ENCODE results near the gene ZC3H10. TPM values are rescaled to one million over a fixed set of nuclear protein-coding genes. Genes with fewer than 3 reads are reported as not detected.

ZC3H10 gene
- total and polyA plus RNA-seq, 2 of the 13 experiments (the other 11 are each of a cell fraction or from before 2014, with no cell fraction given), result 0.70 to 2.3 TPM

DNA sequence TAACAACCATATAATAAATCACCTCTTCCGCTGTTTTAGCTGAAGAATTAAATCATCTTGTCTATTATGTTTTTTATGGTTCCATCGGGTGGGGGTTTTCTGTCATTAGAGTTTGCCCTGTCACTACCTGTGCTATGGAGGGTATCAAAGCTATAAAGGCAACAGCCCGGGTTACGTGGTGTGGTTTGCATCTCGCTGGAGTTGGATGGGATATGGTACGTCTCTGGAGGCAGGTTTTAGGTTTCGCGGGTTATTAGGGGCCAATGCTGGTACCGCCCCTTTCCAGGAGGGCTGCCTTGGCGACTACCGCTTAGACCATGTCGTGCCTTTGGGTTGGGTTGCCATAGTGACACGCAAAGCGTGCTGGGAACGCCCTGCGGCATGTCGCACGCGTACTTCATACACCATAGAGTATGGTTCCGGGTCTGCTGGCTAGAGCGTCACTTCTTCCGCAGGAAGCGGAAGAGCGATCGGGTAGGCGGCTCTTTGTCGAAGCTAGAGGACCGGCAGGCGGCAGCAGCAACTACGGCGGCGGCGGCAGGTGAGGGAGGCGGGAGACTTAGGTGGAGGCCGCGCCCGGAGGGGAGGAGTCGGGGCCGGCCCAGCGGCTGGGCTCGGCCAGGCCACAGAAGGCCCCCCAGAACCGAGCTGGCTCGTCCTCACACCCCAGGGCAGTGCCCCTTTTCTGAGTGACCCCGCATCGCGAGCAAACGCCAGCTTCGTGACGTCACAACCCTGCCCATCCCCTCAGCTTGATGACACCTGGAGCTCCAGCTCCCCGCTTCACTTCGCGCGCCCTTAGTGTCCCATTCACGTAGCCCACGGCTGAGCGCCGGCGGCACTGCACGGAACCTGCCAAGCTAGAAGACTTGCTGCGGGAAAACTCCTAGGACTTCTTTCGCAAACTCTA, at the start of gene ZC3H10 (continued):
- no peak for TF ChIP-seq PAWR (CRISPR knock-in tag; IDR thresholded peaks at IDR 0.05; ENCODE audit: borderline replicate concordance)
- no peak for TF ChIP-seq ZNF879 (CRISPR knock-in tag; IDR thresholded peaks at IDR 0.05)
- TF ChIP-seq, protein P1, sequence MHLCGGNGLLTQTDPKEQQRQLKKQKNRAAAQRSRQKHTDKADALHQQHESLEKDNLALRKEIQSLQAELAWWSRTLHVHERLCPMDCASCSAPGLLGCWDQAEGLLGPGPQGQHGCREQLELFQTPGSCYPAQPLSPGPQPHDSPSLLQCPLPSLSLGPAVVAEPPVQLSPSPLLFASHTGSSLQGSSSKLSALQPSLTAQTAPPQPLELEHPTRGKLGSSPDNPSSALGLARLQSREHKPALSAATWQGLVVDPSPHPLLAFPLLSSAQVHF (CRISPR knock-in tag; IDR thresholded peaks at IDR 0.05), result no peak
- peak; percentile 67 for TF ChIP-seq GATAD2A (CRISPR knock-in tag; IDR thresholded peaks at IDR 0.05)
- TF ChIP-seq, protein P2, sequence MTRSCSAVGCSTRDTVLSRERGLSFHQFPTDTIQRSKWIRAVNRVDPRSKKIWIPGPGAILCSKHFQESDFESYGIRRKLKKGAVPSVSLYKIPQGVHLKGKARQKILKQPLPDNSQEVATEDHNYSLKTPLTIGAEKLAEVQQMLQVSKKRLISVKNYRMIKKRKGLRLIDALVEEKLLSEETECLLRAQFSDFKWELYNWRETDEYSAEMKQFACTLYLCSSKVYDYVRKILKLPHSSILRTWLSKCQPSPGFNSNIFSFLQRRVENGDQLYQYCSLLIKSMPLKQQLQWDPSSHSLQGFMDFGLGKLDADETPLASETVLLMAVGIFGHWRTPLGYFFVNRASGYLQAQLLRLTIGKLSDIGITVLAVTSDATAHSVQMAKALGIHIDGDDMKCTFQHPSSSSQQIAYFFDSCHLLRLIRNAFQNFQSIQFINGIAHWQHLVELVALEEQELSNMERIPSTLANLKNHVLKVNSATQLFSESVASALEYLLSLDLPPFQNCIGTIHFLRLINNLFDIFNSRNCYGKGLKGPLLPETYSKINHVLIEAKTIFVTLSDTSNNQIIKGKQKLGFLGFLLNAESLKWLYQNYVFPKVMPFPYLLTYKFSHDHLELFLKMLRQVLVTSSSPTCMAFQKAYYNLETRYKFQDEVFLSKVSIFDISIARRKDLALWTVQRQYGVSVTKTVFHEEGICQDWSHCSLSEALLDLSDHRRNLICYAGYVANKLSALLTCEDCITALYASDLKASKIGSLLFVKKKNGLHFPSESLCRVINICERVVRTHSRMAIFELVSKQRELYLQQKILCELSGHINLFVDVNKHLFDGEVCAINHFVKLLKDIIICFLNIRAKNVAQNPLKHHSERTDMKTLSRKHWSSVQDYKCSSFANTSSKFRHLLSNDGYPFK (CRISPR knock-in tag; IDR thresholded peaks at IDR 0.05; ENCODE audit: borderline replicate concordance), result peak; percentile 91
- TF ChIP-seq ZNF12 (CRISPR knock-in tag; IDR thresholded peaks at IDR 0.05), result 0 out of 2 replicates have a peak, but pooled peaks have one; percentile 13
- peak; percentile 83 for TF ChIP-seq ATF1 (CRISPR knock-in tag; IDR thresholded peaks at IDR 0.05)
- no peak for TF ChIP-seq TCF7L2 (IDR thresholded peaks at IDR 0.05; ENCODE audit: low read depth, low read length)
- no peak for TF ChIP-seq ZNF34 (CRISPR knock-in tag; IDR thresholded peaks at IDR 0.05; ENCODE audit: borderline replicate concordance)
- peak; percentile 93 for TF ChIP-seq PHF5A (CRISPR knock-in tag; IDR thresholded peaks at IDR 0.05; ENCODE audit: low read depth, unreplicated experiment)
- TF ChIP-seq KLF15 (CRISPR knock-in tag; IDR thresholded peaks at IDR 0.05; ENCODE audit: borderline replicate concordance), result no peak
- no peak for TF ChIP-seq DNMT1 (CRISPR knock-in tag; IDR thresholded peaks at IDR 0.05)
- TF ChIP-seq PHF21A (CRISPR knock-in tag; IDR thresholded peaks at IDR 0.05), result peak; percentile 88
- no peak for TF ChIP-seq SMAD9 (CRISPR knock-in tag; IDR thresholded peaks at IDR 0.05)
- TF ChIP-seq ZNF576 (CRISPR knock-in tag; IDR thresholded peaks at IDR 0.05), result no peak
- TF ChIP-seq BORCS8-MEF2B (CRISPR knock-in tag; IDR thresholded peaks at IDR 0.05), result peak; percentile 95
- TF ChIP-seq, protein P3, sequence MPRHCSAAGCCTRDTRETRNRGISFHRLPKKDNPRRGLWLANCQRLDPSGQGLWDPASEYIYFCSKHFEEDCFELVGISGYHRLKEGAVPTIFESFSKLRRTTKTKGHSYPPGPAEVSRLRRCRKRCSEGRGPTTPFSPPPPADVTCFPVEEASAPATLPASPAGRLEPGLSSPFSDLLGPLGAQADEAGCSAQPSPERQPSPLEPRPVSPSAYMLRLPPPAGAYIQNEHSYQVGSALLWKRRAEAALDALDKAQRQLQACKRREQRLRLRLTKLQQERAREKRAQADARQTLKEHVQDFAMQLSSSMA (CRISPR knock-in tag; IDR thresholded peaks at IDR 0.05), result no peak
- TF ChIP-seq ZKSCAN1 (IDR thresholded peaks at IDR 0.05; ENCODE audit: low read length), result no peak
- no peak for TF ChIP-seq MAFF (IDR thresholded peaks at IDR 0.05; ENCODE audit: low read depth, low read length)
- TF ChIP-seq ZNF75D (CRISPR knock-in tag; IDR thresholded peaks at IDR 0.05; ENCODE audit: borderline replicate concordance), result no peak
- no peak for TF ChIP-seq ZNF543 (CRISPR knock-in tag; IDR thresholded peaks at IDR 0.05)
- no peak for TF ChIP-seq ZBTB1 (CRISPR knock-in tag; IDR thresholded peaks at IDR 0.05; ENCODE audit: borderline replicate concordance)
- TF ChIP-seq RCOR2 (CRISPR knock-in tag; IDR thresholded peaks at IDR 0.05), result no peak
- peak; percentile 99 for TF ChIP-seq SAP130 (CRISPR knock-in tag; IDR thresholded peaks at IDR 0.05; ENCODE audit: low read depth)
- no peak for TF ChIP-seq DPF2 (CRISPR knock-in tag; IDR thresholded peaks at IDR 0.05; ENCODE audit: borderline replicate concordance, low read depth)
- no peak; the same call in 1 of the 2 replicates for TF ChIP-seq EED (CRISPR knock-in tag; IDR thresholded peaks at IDR 0.05)

All from HepG2 (cell line).